ENCODE results near the gene BANF1. TPM values are rescaled to one million over a fixed set of nuclear protein-coding genes. Genes with fewer than 3 reads are reported as not detected.

Gene BANF1
- total and polyA plus RNA-seq, 2 of the 13 experiments (the other 11 are each of a cell fraction or from before 2014, with no cell fraction given) = 40.5 to 86.5 TPM

DNA sequence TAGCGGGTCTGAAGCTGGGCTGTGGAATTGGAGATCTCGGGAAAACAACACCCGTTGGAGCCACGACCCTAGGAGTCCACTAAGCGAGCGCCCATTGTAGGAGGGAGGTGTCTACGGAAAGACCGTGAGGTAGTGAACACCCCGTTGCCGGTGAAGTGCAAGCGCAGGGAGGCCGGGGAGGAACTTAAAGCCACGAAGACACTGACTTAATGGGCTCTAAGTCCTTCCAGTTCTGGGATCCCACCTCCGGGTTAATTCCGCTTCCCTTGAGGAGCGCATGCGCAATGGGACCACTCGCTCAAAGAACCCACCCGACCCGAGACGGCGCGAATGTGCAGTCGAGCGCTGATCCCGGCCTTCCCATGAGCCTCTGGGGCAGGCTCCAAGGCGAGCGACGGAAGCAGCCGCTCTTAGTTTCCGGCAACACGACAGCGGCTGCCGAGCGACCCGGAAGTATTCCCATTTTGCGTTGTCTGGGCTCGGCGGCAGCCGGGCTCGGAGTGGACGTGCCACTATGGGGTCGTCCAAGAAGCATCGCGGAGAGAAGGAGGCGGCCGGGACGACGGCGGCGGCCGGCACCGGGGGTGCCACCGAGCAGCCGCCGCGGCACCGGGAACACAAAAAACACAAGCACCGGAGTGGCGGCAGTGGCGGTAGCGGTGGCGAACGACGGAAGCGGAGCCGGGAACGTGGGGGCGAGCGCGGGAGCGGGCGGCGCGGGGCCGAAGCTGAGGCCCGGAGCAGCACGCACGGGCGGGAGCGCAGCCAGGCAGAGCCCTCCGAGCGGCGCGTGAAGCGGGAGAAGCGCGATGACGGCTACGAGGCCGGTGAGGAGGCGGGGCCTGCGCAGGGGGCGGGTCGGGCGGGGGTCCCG, 40.8 kb upstream of the BANF1 start, which contains the start of gene SART1 (continued):
- TF ChIP-seq, protein P1, sequence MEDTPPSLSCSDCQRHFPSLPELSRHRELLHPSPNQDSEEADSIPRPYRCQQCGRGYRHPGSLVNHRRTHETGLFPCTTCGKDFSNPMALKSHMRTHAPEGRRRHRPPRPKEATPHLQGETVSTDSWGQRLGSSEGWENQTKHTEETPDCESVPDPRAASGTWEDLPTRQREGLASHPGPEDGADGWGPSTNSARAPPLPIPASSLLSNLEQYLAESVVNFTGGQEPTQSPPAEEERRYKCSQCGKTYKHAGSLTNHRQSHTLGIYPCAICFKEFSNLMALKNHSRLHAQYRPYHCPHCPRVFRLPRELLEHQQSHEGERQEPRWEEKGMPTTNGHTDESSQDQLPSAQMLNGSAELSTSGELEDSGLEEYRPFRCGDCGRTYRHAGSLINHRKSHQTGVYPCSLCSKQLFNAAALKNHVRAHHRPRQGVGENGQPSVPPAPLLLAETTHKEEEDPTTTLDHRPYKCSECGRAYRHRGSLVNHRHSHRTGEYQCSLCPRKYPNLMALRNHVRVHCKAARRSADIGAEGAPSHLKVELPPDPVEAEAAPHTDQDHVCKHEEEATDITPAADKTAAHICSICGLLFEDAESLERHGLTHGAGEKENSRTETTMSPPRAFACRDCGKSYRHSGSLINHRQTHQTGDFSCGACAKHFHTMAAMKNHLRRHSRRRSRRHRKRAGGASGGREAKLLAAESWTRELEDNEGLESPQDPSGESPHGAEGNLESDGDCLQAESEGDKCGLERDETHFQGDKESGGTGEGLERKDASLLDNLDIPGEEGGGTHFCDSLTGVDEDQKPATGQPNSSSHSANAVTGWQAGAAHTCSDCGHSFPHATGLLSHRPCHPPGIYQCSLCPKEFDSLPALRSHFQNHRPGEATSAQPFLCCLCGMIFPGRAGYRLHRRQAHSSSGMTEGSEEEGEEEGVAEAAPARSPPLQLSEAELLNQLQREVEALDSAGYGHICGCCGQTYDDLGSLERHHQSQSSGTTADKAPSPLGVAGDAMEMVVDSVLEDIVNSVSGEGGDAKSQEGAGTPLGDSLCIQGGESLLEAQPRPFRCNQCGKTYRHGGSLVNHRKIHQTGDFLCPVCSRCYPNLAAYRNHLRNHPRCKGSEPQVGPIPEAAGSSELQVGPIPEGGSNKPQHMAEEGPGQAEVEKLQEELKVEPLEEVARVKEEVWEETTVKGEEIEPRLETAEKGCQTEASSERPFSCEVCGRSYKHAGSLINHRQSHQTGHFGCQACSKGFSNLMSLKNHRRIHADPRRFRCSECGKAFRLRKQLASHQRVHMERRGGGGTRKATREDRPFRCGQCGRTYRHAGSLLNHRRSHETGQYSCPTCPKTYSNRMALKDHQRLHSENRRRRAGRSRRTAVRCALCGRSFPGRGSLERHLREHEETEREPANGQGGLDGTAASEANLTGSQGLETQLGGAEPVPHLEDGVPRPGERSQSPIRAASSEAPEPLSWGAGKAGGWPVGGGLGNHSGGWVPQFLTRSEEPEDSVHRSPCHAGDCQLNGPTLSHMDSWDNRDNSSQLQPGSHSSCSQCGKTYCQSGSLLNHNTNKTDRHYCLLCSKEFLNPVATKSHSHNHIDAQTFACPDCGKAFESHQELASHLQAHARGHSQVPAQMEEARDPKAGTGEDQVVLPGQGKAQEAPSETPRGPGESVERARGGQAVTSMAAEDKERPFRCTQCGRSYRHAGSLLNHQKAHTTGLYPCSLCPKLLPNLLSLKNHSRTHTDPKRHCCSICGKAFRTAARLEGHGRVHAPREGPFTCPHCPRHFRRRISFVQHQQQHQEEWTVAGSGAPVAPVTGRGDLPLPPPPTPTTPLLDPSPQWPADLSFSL (CRISPR knock-in tag; IDR thresholded peaks at IDR 0.05) = no peak
- TF ChIP-seq SP4 (CRISPR knock-in tag; IDR thresholded peaks at IDR 0.05) (peak; percentile 63), ZNF619 (CRISPR knock-in tag; IDR thresholded peaks at IDR 0.05) (no peak), BHLHE40 (IDR thresholded peaks at IDR 0.05; ENCODE audit: low read length) (no peak), ZSCAN31 (CRISPR knock-in tag; IDR thresholded peaks at IDR 0.05; ENCODE audit: low read depth) (peak; percentile 82; the same call in 1 of the 2 replicates), KLF9 (CRISPR knock-in tag; IDR thresholded peaks at IDR 0.05; ENCODE audit: low read depth) (no peak), ZNF549 (CRISPR knock-in tag; IDR thresholded peaks at IDR 0.05) (no peak), BORCS8-MEF2B (CRISPR knock-in tag; IDR thresholded peaks at IDR 0.05) (no peak), ZNF777 (CRISPR knock-in tag; IDR thresholded peaks at IDR 0.05) (peak; percentile 73; the same call in 1 of the 2 replicates), KLF12 (CRISPR knock-in tag; IDR thresholded peaks at IDR 0.05; ENCODE audit: borderline replicate concordance) (peak; percentile 38; the same call in 1 of the 2 replicates), PAWR (CRISPR knock-in tag; IDR thresholded peaks at IDR 0.05; ENCODE audit: borderline replicate concordance) (no peak), STAT5B (CRISPR knock-in tag; IDR thresholded peaks at IDR 0.05) (no peak)
- TF ChIP-seq, protein P2, sequence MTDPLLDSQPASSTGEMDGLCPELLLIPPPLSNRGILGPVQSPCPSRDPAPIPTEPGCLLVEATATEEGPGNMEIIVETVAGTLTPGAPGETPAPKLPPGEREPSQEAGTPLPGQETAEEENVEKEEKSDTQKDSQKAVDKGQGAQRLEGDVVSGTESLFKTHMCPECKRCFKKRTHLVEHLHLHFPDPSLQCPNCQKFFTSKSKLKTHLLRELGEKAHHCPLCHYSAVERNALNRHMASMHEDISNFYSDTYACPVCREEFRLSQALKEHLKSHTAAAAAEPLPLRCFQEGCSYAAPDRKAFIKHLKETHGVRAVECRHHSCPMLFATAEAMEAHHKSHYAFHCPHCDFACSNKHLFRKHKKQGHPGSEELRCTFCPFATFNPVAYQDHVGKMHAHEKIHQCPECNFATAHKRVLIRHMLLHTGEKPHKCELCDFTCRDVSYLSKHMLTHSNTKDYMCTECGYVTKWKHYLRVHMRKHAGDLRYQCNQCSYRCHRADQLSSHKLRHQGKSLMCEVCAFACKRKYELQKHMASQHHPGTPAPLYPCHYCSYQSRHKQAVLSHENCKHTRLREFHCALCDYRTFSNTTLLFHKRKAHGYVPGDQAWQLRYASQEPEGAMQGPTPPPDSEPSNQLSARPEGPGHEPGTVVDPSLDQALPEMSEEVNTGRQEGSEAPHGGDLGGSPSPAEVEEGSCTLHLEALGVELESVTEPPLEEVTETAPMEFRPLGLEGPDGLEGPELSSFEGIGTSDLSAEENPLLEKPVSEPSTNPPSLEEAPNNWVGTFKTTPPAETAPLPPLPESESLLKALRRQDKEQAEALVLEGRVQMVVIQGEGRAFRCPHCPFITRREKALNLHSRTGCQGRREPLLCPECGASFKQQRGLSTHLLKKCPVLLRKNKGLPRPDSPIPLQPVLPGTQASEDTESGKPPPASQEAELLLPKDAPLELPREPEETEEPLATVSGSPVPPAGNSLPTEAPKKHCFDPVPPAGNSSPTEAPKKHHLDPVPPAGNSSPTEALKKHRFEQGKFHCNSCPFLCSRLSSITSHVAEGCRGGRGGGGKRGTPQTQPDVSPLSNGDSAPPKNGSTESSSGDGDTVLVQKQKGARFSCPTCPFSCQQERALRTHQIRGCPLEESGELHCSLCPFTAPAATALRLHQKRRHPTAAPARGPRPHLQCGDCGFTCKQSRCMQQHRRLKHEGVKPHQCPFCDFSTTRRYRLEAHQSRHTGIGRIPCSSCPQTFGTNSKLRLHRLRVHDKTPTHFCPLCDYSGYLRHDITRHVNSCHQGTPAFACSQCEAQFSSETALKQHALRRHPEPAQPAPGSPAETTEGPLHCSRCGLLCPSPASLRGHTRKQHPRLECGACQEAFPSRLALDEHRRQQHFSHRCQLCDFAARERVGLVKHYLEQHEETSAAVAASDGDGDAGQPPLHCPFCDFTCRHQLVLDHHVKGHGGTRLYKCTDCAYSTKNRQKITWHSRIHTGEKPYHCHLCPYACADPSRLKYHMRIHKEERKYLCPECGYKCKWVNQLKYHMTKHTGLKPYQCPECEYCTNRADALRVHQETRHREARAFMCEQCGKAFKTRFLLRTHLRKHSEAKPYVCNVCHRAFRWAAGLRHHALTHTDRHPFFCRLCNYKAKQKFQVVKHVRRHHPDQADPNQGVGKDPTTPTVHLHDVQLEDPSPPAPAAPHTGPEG (CRISPR knock-in tag; IDR thresholded peaks at IDR 0.05) = no peak
- TF ChIP-seq, protein P3, sequence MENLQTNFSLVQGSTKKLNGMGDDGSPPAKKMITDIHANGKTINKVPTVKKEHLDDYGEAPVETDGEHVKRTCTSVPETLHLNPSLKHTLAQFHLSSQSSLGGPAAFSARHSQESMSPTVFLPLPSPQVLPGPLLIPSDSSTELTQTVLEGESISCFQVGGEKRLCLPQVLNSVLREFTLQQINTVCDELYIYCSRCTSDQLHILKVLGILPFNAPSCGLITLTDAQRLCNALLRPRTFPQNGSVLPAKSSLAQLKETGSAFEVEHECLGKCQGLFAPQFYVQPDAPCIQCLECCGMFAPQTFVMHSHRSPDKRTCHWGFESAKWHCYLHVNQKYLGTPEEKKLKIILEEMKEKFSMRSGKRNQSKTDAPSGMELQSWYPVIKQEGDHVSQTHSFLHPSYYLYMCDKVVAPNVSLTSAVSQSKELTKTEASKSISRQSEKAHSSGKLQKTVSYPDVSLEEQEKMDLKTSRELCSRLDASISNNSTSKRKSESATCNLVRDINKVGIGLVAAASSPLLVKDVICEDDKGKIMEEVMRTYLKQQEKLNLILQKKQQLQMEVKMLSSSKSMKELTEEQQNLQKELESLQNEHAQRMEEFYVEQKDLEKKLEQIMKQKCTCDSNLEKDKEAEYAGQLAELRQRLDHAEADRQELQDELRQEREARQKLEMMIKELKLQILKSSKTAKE (CRISPR knock-in tag; IDR thresholded peaks at IDR 0.05; ENCODE audit: borderline replicate concordance) = no peak

All from HepG2 (cell line).